B cell (primary cell): ENCODE measurements around the gene HOXA3. TPM values are rescaled to one million over a fixed set of nuclear protein-coding genes. Genes with fewer than 3 reads are reported as not detected.

ENCODE experiments used
- ATAC-seq: fragments of 200-7000 bp; cut with Tn5 transposase; one replicate; pipeline ENCODE4 v1.10.0; 2021; ENCODE audit warnings: low read depth, mild to moderate bottlenecking, moderate number of reproducible peaks, moderate library complexity
- CTCF ChIA-PET: fragments of 350-600 bp; sonication (Branson Sonifier 250); formaldehyde crosslinking; loops from one replicate; lab custom pipeline; 2021; ENCODE audit warnings: antibody characterized with exemption, inconsistent platforms; lab: Charles Lee
- POLR2A ChIA-PET: fragments of 350-600 bp; sonication (Branson Sonifier 250); formaldehyde crosslinking; loops from one replicate; lab custom pipeline; 2021; ENCODE audit warnings: antibody characterized with exemption; lab: Charles Lee
- DNase-seq: peaks from one replicate; pipeline ENCODE4 v3.0.0; 2013
- H2AFZ ChIP-seq: 2 replicates; pipeline ENCODE4 v1.6.1; 2012; ENCODE audit warnings: mild to moderate bottlenecking, low read depth, low read length; ENCODE audit not compliant: insufficient read depth, poor library complexity, severe bottlenecking
- H3K27ac ChIP-seq, 2 donors: 1 replicate in 1 of 2; 2 replicates in 1 of 2; pipeline ENCODE4 v1.5.1; 2012 to 2013; ENCODE audit warnings: low read length in 2 of 2, mild to moderate bottlenecking in 2 of 2, moderate library complexity in 1 of 2
- H3K27me3 ChIP-seq, 4 experiments: fragments of 200-600 bp in 1 of 4; sonication (generic) in 1 of 4; replicated peaks in 1 of 4; 1 replicate in 2 of 4; 2 replicates in 2 of 4; pipeline versions ENCODE4 v1.6.1 to v1.7.0; 2013 to 2016; ENCODE audit warnings: low read length in 3 of 4, mild to moderate bottlenecking in 2 of 4, mixed read lengths in 1 of 4, moderate library complexity in 1 of 4; ENCODE audit not compliant: insufficient read depth in 4 of 4, control insufficient read depth in 3 of 4; ENCODE audit errors: control extremely low read depth in 1 of 4
- H3K36me3 ChIP-seq, 2 experiments: replicated peaks in 1 of 2; 1 replicate in 1 of 2; 2 replicates in 1 of 2; pipeline versions ENCODE4 v1.6.1 to v1.7.1; 2013; ENCODE audit warnings: low read length in 1 of 2; ENCODE audit not compliant: insufficient read depth in 2 of 2, control insufficient read depth in 1 of 2; ENCODE audit errors: control extremely low read depth in 1 of 2, extremely low read depth in 1 of 2
- H3K4me1 ChIP-seq, 2 donors: fragments of 200-600 bp in 1 of 2; sonication (generic) in 1 of 2; 1 replicate in 1 of 2; 2 replicates in 1 of 2; pipeline versions ENCODE4 v1.5.1 to v1.6.1; 2013 to 2017; ENCODE audit warnings: low read length in 2 of 2; ENCODE audit not compliant: control insufficient read depth in 2 of 2, insufficient read depth in 2 of 2
- H3K4me2 ChIP-seq: replicated peaks from 2 replicates; pipeline ENCODE3; 2012; ENCODE audit warnings: mild to moderate bottlenecking, low read depth, low read length; ENCODE audit not compliant: poor library complexity, severe bottlenecking
- H3K4me3 ChIP-seq, 5 experiments: fragments of 200-600 bp in 1 of 5; sonication (generic) in 1 of 5; 1 replicate in 3 of 5; 2 replicates in 2 of 5; pipeline versions ENCODE4 v1.5.1 to v1.7.0; 2011 to 2016; ENCODE audit warnings: low read length in 4 of 5, mild to moderate bottlenecking in 4 of 5, low read depth in 2 of 5, control low read depth in 1 of 5, moderate library complexity in 1 of 5; ENCODE audit not compliant: insufficient read depth in 1 of 5; ENCODE audit errors: control extremely low read depth in 1 of 5, extremely low read depth in 1 of 5
- H3K79me2 ChIP-seq: fragments of 200-600 bp; sonication (generic); one replicate; pipeline ENCODE4 v1.6.0; 2016; ENCODE audit warnings: low read length; ENCODE audit not compliant: control insufficient read depth, insufficient read depth
- H3K9ac ChIP-seq: fragments of 200-600 bp; sonication (generic); 2 replicates; pipeline ENCODE4 v1.6.1; 2017; ENCODE audit warnings: mild to moderate bottlenecking, low read length, moderate library complexity
- H3K9me3 ChIP-seq, 3 donors: one replicate each; pipeline versions ENCODE4 v1.6.1 to v1.7.1; 2013; ENCODE audit warnings: low read length in 2 of 3; ENCODE audit not compliant: control insufficient read depth in 2 of 3, insufficient read depth in 1 of 3; ENCODE audit errors: control extremely low read depth in 1 of 3
- H4K20me1 ChIP-seq: 2 replicates; pipeline ENCODE4 v1.6.0; 2012; ENCODE audit warnings: mild to moderate bottlenecking, low read length; ENCODE audit not compliant: insufficient read depth, control insufficient read depth, poor library complexity, severe bottlenecking
- H3K27ac Mint-ChIP-seq: one replicate; pipeline ENCODE4 v1.8.0; 2021; ENCODE audit warnings: mixed read lengths
- H3K27me3 Mint-ChIP-seq: one replicate; pipeline ENCODE4 v1.8.0; 2021; ENCODE audit warnings: mixed read lengths
- H3K4me1 Mint-ChIP-seq: one replicate; pipeline ENCODE4 v1.8.0; 2021; ENCODE audit warnings: mixed read lengths
- H3K4me3 Mint-ChIP-seq: one replicate; pipeline ENCODE4 v1.8.0; 2021; ENCODE audit warnings: mixed read lengths
- H3K9me3 Mint-ChIP-seq: one replicate; pipeline ENCODE4 v1.8.0; 2022; ENCODE audit warnings: mixed read lengths; ENCODE audit not compliant: insufficient read depth
- CTCF ChIP-seq: fragments of 200-600 bp; IDR thresholded peaks from one replicate; pipeline ENCODE4 v1.8.0; 2022; ENCODE audit warnings: antibody characterized with exemption, mild to moderate bottlenecking
- EZH2 ChIP-seq: IDR thresholded peaks from 2 replicates; pipeline ENCODE4 v1.6.1; 2012; ENCODE audit warnings: borderline replicate concordance, low read depth, mild to moderate bottlenecking, moderate library complexity, low read length; ENCODE audit not compliant: insufficient read depth, poor library complexity, severe bottlenecking
- WGBS: methylation state at CpG from one replicate; pipeline ENCODE4 v1.1.5; 2013; ENCODE audit warnings: missing lambda C conversion rate; ENCODE audit not compliant: insufficient coverage; 5-methylcytosine and 5-hydroxymethylcytosine counted together
- intact Hi-C: fragments of 100-400 bp; cut with micrococcal nuclease; formaldehyde crosslinking; loops from one replicate; pipeline ENCODE4 v1.10.0; 2022
- polyA plus RNA-seq: library from polyadenylated mRNA; depleted of rRNA; stranded (reverse); fragments of >200 nt; gene quantifications from 2 replicates; pipeline ENCODE4 v1.2.3, GENCODE V29; 2012
- total RNA-seq, 2 donors: library from RNA; stranded (reverse); fragments of 120-200 nt in 1 of 2; gene quantifications; 1 replicate in 1 of 2; 2 replicates in 1 of 2; pipeline versions ENCODE4 v1.2.3 to v1.2.4, GENCODE V29; 2013 to 2022

The HOXA3 gene
- total and polyA plus RNA-seq, 2 donors (not counting 1 experiment from before 2014, with no cell fraction given) = 0.07 TPM; not detected in 1

- no peaks in the 10 kb centered on the region for H3K36me3 ChIP-seq
- no peak for TF ChIP-seq EZH2
- no peak for TF ChIP-seq CTCF
- H3K4me1 ChIP-seq = peaks cover 29 to 40% of the 10 kb centered on the region in 2 donors
- POLR2A ChIA-PET = no interaction called here
- DNase-seq (no peak), ATAC-seq (no peak)
- no peak overlapping the region for H2AFZ ChIP-seq
- WGBS = 90% methylated on average over 18 of the region's 22 CpGs
- Mint-ChIP-seq H3K27ac (no peak overlapping the region), H3K4me3 (no peak overlapping the region), H3K27me3 (peaks cover 57% of the 10 kb centered on the region), H3K9me3 (no peaks in the 10 kb centered on the region), H3K4me1 (peaks cover 14% of the 10 kb centered on the region)
- H3K4me2 ChIP-seq = no peak overlapping the region
- H3K9me3 ChIP-seq = peaks cover 0 to 51% (median 7%) of the 10 kb centered on the region in 3 donors
- H3K9ac ChIP-seq = no peak overlapping the region
- H3K27ac ChIP-seq = no peak overlapping the region
- no peak overlapping the region for H3K4me3 ChIP-seq
- CTCF ChIA-PET = interaction anchor here (0.9 to 1.7 kb wide), 5 partner anchors 9 to 27 kb away, joined by 4 to 8 read pairs (median 5); no protein-coding TSS in a partner anchor
- peaks cover 0 to 93% (median 70%) of the 10 kb centered on the region in 4 experiments for H3K27me3 ChIP-seq
- no peaks in the 10 kb centered on the region for H4K20me1 ChIP-seq
- intact Hi-C loops = no loop called here
- no peaks in the 10 kb centered on the region for H3K79me2 ChIP-seq
Measured at GRCh38 chr7:27176962-27177794, 24.8 kb upstream of the HOXA3 start.

DNA sequence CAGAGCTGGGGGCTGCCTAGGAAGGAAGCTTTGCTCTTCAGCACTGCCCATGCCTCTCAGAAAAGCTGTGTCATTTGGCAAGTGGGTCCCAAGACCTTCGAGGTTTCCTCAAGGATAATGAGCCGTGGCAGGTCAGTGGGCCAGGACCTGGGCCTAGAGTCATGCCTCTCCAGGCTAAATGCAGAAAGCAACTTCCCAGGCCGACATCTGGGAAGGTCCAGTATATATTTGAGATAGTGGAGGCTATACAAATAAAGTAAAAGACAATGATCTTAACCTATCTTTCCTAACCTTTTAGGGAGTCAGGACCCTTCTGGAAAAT, 24.1 kb upstream of the HOXA3 start:
- TF ChIP-seq EZH2 (no peak), CTCF (no peak)
- Histone ChIP-seq H3K27ac (no peak overlapping the region), H3K36me3 (no peaks in the 10 kb centered on the region), H3K27me3 (peaks cover 0 to 94% (median 72%) of the 10 kb centered on the region in 4 experiments), H2AFZ (no peak overlapping the region), H3K79me2 (no peaks in the 10 kb centered on the region), H4K20me1 (peaks cover 5% of the 10 kb centered on the region), H3K4me2 (no peak overlapping the region), H3K9ac (no peak overlapping the region), H3K4me1 (peaks cover 33 to 46% of the 10 kb centered on the region in 2 donors), H3K4me3 (no peak overlapping the region), H3K9me3 (peaks cover 0 to 55% (median 10%) of the 10 kb centered on the region in 3 donors)
- no peak overlapping the region for H3K27ac Mint-ChIP-seq
- no peak overlapping the region for H3K4me3 Mint-ChIP-seq
- intact Hi-C loops = no loop called here
- POLR2A ChIA-PET = no interaction called here
- DNase-seq (no peak), ATAC-seq (no peak)
- H3K9me3 Mint-ChIP-seq = no peaks in the 10 kb centered on the region
- H3K4me1 Mint-ChIP-seq = peaks cover 18% of the 10 kb centered on the region
- peaks cover 59% of the 10 kb centered on the region for H3K27me3 Mint-ChIP-seq
- CTCF ChIA-PET = interaction anchor here (1.7 kb wide), 2 partner anchors 16 to 19 kb away, joined by 5 read pairs; no protein-coding TSS in a partner anchor
- WGBS = no CpG with 5 or more reads among the region's 3 CpGs
